IMR-90 (cell line): ENCODE data around the gene SRPK2. TPM values are rescaled to one million over a fixed set of nuclear protein-coding genes. Genes with fewer than 3 reads are reported as not detected.

Experiments
- ATAC-seq: fragments of 200-7000 bp; cut with Tn5 transposase; 2 replicates; pipeline ENCODE4 v1.9.1; 2020; ENCODE audit warnings: low read depth, mild to moderate bottlenecking, moderate library complexity
- BruUV-seq: library from RNA; stranded (reverse); fragments of 400-500 nt; replicated peaks from 2 replicates; lab custom pipeline; 2021; lab: Mats Ljungman, UMichigan
- CTCF ChIA-PET: fragments of 300-600 bp; formaldehyde crosslinking; extraction: SDS; loops from one replicate; lab custom pipeline; 2021; ENCODE audit warnings: antibody characterized with exemption; lab: Yijun Ruan, JAX
- POLR2A ChIA-PET: fragments of 300-600 bp; sonication (Branson Sonifier 250); formaldehyde crosslinking; loops from one replicate; lab custom pipeline; 2022; ENCODE audit warnings: antibody characterized with exemption; ENCODE audit not compliant: unreplicated experiment; lab: Charles Lee
- DNase-seq: peaks from one replicate; pipeline ENCODE4 v3.0.0; 2013
- H2AFZ ChIP-seq: replicated peaks from 2 replicates; pipeline ENCODE3; 2013; ENCODE audit warnings: low read length, mild to moderate bottlenecking; ENCODE audit not compliant: poor library complexity
- H2AK5ac ChIP-seq: 2 replicates; pipeline ENCODE4 v1.6.1; 2013; ENCODE audit warnings: low read depth, low read length, inconsistent platforms
- H2AK9ac ChIP-seq: replicated peaks from 2 replicates; pipeline ENCODE3; 2013; ENCODE audit warnings: mild to moderate bottlenecking, low read depth, low read length, moderate library complexity; ENCODE audit not compliant: poor library complexity
- H2BK120ac ChIP-seq: 2 replicates; pipeline ENCODE4 v1.6.1; 2013; ENCODE audit warnings: low read depth, low read length, inconsistent platforms
- H2BK15ac ChIP-seq: 3 replicates; pipeline ENCODE4 v1.6.1; 2013; ENCODE audit warnings: low read depth, low read length, inconsistent platforms
- H2BK20ac ChIP-seq: 2 replicates; pipeline ENCODE4 v1.6.1; 2013; ENCODE audit warnings: low read depth, mild to moderate bottlenecking, inconsistent platforms, low read length, moderate library complexity
- H2BK5ac ChIP-seq: 2 replicates; pipeline ENCODE4 v1.6.1; 2013; ENCODE audit warnings: mild to moderate bottlenecking, low read depth, low read length, inconsistent platforms; ENCODE audit not compliant: poor library complexity, severe bottlenecking
- H3K14ac ChIP-seq: replicated peaks from 2 replicates; pipeline ENCODE4 v1.6.1; 2013; ENCODE audit warnings: low read depth, low read length, inconsistent platforms
- H3K18ac ChIP-seq: 2 replicates; pipeline ENCODE4 v1.6.1; 2013; ENCODE audit warnings: low read depth, low read length, control low read depth
- H3K23ac ChIP-seq: 2 replicates; pipeline ENCODE4 v1.6.1; 2013; ENCODE audit warnings: low read depth, low read length, inconsistent platforms
- H3K27ac ChIP-seq: 2 replicates; pipeline ENCODE4 v1.5.1; 2013; ENCODE audit warnings: mild to moderate bottlenecking, control low read depth, low read length; ENCODE audit not compliant: insufficient read depth
- H3K27me3 ChIP-seq: 2 replicates; pipeline ENCODE4 v1.6.1; 2013; ENCODE audit warnings: low read length; ENCODE audit not compliant: control insufficient read depth, insufficient read depth
- H3K36me3 ChIP-seq: 2 replicates; pipeline ENCODE4 v1.6.1; 2013; ENCODE audit warnings: low read length, mixed read lengths; ENCODE audit not compliant: control insufficient read depth, insufficient read depth
- H3K4ac ChIP-seq: 2 replicates; pipeline ENCODE4 v1.6.1; 2013; ENCODE audit warnings: low read depth, low read length, inconsistent platforms
- H3K4me1 ChIP-seq: 2 replicates; pipeline ENCODE4 v1.6.1; 2013; ENCODE audit warnings: low read length, mixed read lengths; ENCODE audit not compliant: control insufficient read depth, insufficient read depth
- H3K4me2 ChIP-seq: 2 replicates; pipeline ENCODE4 v1.6.1; 2013; ENCODE audit warnings: low read depth, mild to moderate bottlenecking, control low read depth, low read length, moderate library complexity
- H3K4me3 ChIP-seq: 2 replicates; pipeline ENCODE4 v1.5.1; 2013; ENCODE audit warnings: low read depth, mild to moderate bottlenecking, control low read depth, low read length, moderate library complexity; ENCODE audit not compliant: insufficient read depth
- H3K56ac ChIP-seq: 2 replicates; pipeline ENCODE4 v1.6.1; 2013; ENCODE audit warnings: low read length, inconsistent platforms; ENCODE audit not compliant: insufficient read depth; ENCODE audit errors: extremely low read depth
- H3K79me1 ChIP-seq, 2 experiments: 2 replicates each; pipeline ENCODE4 v1.6.1; 2013; ENCODE audit warnings: low read length in 2 of 2, inconsistent platforms in 1 of 2, low read depth in 1 of 2
- H3K9ac ChIP-seq: 2 replicates; pipeline ENCODE4 v1.6.1; 2013; ENCODE audit warnings: low read depth, low read length, control low read depth
- H3K9me1 ChIP-seq: 2 replicates; pipeline ENCODE4 v1.6.1; 2013; ENCODE audit warnings: low read length, inconsistent platforms; ENCODE audit not compliant: insufficient read depth
- H3K9me3 ChIP-seq: 2 replicates; pipeline ENCODE4 v1.6.1; 2013; ENCODE audit warnings: low read length; ENCODE audit not compliant: control insufficient read depth, insufficient read depth
- H4K20me1 ChIP-seq: 2 replicates; pipeline ENCODE4 v1.6.1; 2013; ENCODE audit warnings: low read length, inconsistent platforms; ENCODE audit not compliant: insufficient read depth
- H4K5ac ChIP-seq: 2 replicates; pipeline ENCODE4 v1.6.1; 2013; ENCODE audit warnings: mild to moderate bottlenecking, low read depth, low read length, control low read depth
- H4K8ac ChIP-seq, 2 experiments: 2 replicates each; pipeline ENCODE4 v1.6.1; 2013; ENCODE audit warnings: low read depth in 2 of 2, low read length in 2 of 2, control low read depth in 1 of 2, inconsistent platforms in 1 of 2
- H4K91ac ChIP-seq: 2 replicates; pipeline ENCODE4 v1.6.1; 2013; ENCODE audit warnings: low read depth, low read length, inconsistent platforms; ENCODE audit not compliant: insufficient read depth
- CEBPB ChIP-seq: IDR thresholded peaks from 2 replicates; pipeline ENCODE4 v1.6.1; 2012; ENCODE audit warnings: low read depth, low read length, improper control_type of control experiment
- CHD1 ChIP-seq: IDR thresholded peaks from 2 replicates; pipeline ENCODE4 v1.6.1; 2012; ENCODE audit warnings: low read depth, low read length, improper control_type of control experiment
- CTCF ChIP-seq: conservative IDR thresholded peaks from 2 replicates; pipeline ENCODE4 v1.5.1; 2012; ENCODE audit warnings: mild to moderate bottlenecking, low read depth, low read length, improper control_type of control experiment
- ELK1 ChIP-seq: fragments of 150-350 bp; IDR thresholded peaks from 2 replicates; pipeline ENCODE4 v1.6.1; 2016; ENCODE audit warnings: low read depth, mild to moderate bottlenecking, low read length, moderate library complexity, borderline replicate concordance
- FOS ChIP-seq: fragments of 150-350 bp; IDR thresholded peaks from 2 replicates; pipeline ENCODE4 v1.6.1; 2016; ENCODE audit warnings: low read depth, low read length
- MAFK ChIP-seq: IDR thresholded peaks from 2 replicates; pipeline ENCODE4 v1.6.1; 2012; ENCODE audit warnings: low read depth, low read length, improper control_type of control experiment
- MAZ ChIP-seq: IDR thresholded peaks from 2 replicates; pipeline ENCODE4 v1.6.1; 2012; ENCODE audit warnings: low read depth, mild to moderate bottlenecking, low read length, improper control_type of control experiment, moderate library complexity, borderline replicate concordance
- MXI1 ChIP-seq: IDR thresholded peaks from 2 replicates; pipeline ENCODE4 v1.6.1; 2012; ENCODE audit warnings: low read depth, mild to moderate bottlenecking, low read length, moderate library complexity, borderline replicate concordance
- NFE2L2 ChIP-seq: fragments of 150-350 bp; IDR thresholded peaks from 2 replicates; pipeline ENCODE4 v1.6.1; 2016; ENCODE audit warnings: low read depth, mild to moderate bottlenecking, low read length
- POLR2A ChIP-seq: IDR thresholded peaks from 2 replicates; pipeline ENCODE4 v1.6.1; 2012; ENCODE audit warnings: mild to moderate bottlenecking, low read depth, low read length
- RAD21 ChIP-seq: IDR thresholded peaks from 2 replicates; pipeline ENCODE4 v1.6.1; 2012; ENCODE audit warnings: low read length, improper control_type of control experiment
- RCOR1 ChIP-seq: IDR thresholded peaks from 2 replicates; pipeline ENCODE4 v1.6.1; 2012; ENCODE audit warnings: mild to moderate bottlenecking, low read length, improper control_type of control experiment; ENCODE audit not compliant: insufficient replicate concordance
- RFX5 ChIP-seq: IDR thresholded peaks from 2 replicates; pipeline ENCODE4 v1.8.0; 2012; ENCODE audit warnings: low read depth, mild to moderate bottlenecking, low read length, moderate library complexity
- SMC3 ChIP-seq: fragments of 150-350 bp; IDR thresholded peaks from 2 replicates; pipeline ENCODE4 v1.6.1; 2016; ENCODE audit warnings: low read depth, mild to moderate bottlenecking, antibody characterized with exemption, low read length, moderate library complexity
- USF2 ChIP-seq: fragments of 150-350 bp; IDR thresholded peaks from 2 replicates; pipeline ENCODE4 v1.6.1; 2017; ENCODE audit warnings: mild to moderate bottlenecking, antibody characterized with exemption, low read length, low read depth
- WGBS, 2 experiments: methylation state at CpG; one replicate each; pipeline versions ENCODE4 v1.1.5 to v1.1.7; 2013; ENCODE audit warnings: missing lambda C conversion rate in 2 of 2; ENCODE audit not compliant: insufficient read length in 1 of 2; ENCODE audit errors: extremely low coverage in 2 of 2; 5-methylcytosine and 5-hydroxymethylcytosine counted together
- dilution Hi-C: fragments of 300-500 bp; cut with HindIII; formaldehyde crosslinking; loops from one replicate; pipeline ENCODE4 v1.14.3; 2018; ENCODE audit warnings: low sequenced_read_pairs; ENCODE audit not compliant: unreplicated experiment
- in situ Hi-C: fragments of 300-500 bp; cut with MboI; formaldehyde crosslinking; loops from 3 replicates; pipeline ENCODE4 v1.14.3; 2019; ENCODE audit warnings: low sequenced_read_pairs, inconsistent platforms, mixed read lengths
- intact Hi-C: fragments of 100-400 bp; cut with micrococcal nuclease; formaldehyde crosslinking; loops from 2 replicates; pipeline ENCODE4 v1.10.0; 2022
- polyA plus RNA-seq, 3 experiments: library from polyadenylated mRNA; depleted of rRNA; stranded (reverse); fragments of >200 nt; gene quantifications; 2 replicates each; pipeline ENCODE4 v1.2.3, GENCODE V29; 2012; ENCODE audit warnings: low replicate concordance in 1 of 3
- total RNA-seq: library from RNA; depleted of rRNA; stranded (reverse); fragments of >200 nt; gene quantifications from 2 replicates; pipeline ENCODE4 v1.2.3, GENCODE V29; 2012

Gene SRPK2
- total and polyA plus RNA-seq, 2 of the 4 experiments (the other 2 are of a cell fraction), result 13.2 to 33.0 TPM

GRCh38 chr7:105209433-105209832 lies 179.3 kb downstream of the SRPK2 start:
- H2BK20ac ChIP-seq, result no peak overlapping the region
- peaks cover 33 to 65% of the 10 kb centered on the region in 2 experiments for H3K79me1 ChIP-seq
- H2AK5ac ChIP-seq, result no peak overlapping the region
- H3K27me3 ChIP-seq, result no peaks in the 10 kb centered on the region
- no peak overlapping the region; a peak in 1 of 4 replicates for H4K8ac ChIP-seq
- H2AK9ac ChIP-seq, result no peak overlapping the region
- no peak overlapping the region for H3K4me3 ChIP-seq
- H4K20me1 ChIP-seq, result peaks cover 68% of the 10 kb centered on the region
- H3K18ac ChIP-seq, result no peak overlapping the region
- intact Hi-C loops, result no loop called here
- H2AFZ ChIP-seq, result no peak overlapping the region
- H4K5ac ChIP-seq, result no peak overlapping the region
- no peaks in the 10 kb centered on the region for H3K9me3 ChIP-seq
- no peak overlapping the region for H2BK120ac ChIP-seq
- H3K4me1 ChIP-seq, result no peaks in the 10 kb centered on the region
- ChIA-PET POLR2A (no interaction called here), CTCF (no interaction called here)
- H3K14ac ChIP-seq, result no peak overlapping the region
- no peaks in the 10 kb centered on the region for H3K36me3 ChIP-seq
- dilution Hi-C loops, result no loop called here
- H3K27ac ChIP-seq, result no peak overlapping the region
- H3K56ac ChIP-seq, result no peak overlapping the region
- in situ Hi-C loops, result no loop called here
- no peak overlapping the region for H3K4ac ChIP-seq
- TF ChIP-seq CTCF (no peak), CEBPB (no peak), NFE2L2 (no peak), USF2 (no peak), MAZ (no peak), POLR2A (no peak), MAFK (no peak), RCOR1 (no peak), FOS (no peak), MXI1 (no peak), SMC3 (no peak), ELK1 (no peak), CHD1 (no peak), RFX5 (no peak), RAD21 (no peak)
- H2BK5ac ChIP-seq, result no peak overlapping the region
- no TSS peak for BruUV-seq
- no peak overlapping the region for H3K9ac ChIP-seq
- H3K9me1 ChIP-seq, result peaks cover 8% of the 10 kb centered on the region; the same call in 1 of the 2 replicates
- WGBS, 2 experiments, result no CpG with 5 or more reads among the region's 1 CpG
- no peak overlapping the region for H2BK15ac ChIP-seq
- ATAC-seq, result no peak
- no peak overlapping the region for H3K4me2 ChIP-seq
- DNase-seq, result no peak
- no peak overlapping the region for H4K91ac ChIP-seq
- no peak overlapping the region for H3K23ac ChIP-seq
